ENCODE data around the gene NANOS2.

GRCh38 chr19:45918721-45919120, 4.1 kb upstream of the NANOS2 start:
- TF ChIP-seq POLR2A (IDR thresholded peaks at IDR 0.05; ENCODE audit: low read length) (no peak), GATA1 (IDR thresholded peaks at IDR 0.05; ENCODE audit: low read depth, low read length) (no peak)

All from erythroblast (primary cell).